HCT116 (cell line): ENCODE results near the gene SLC4A5. TPM values are rescaled to one million over a fixed set of nuclear protein-coding genes. Genes with fewer than 3 reads are reported as not detected.

Experiments
- ATAC-seq: fragments of 200-7000 bp; cut with Tn5 transposase; 2 replicates; pipeline ENCODE4 v1.9.1; 2020; ENCODE audit warnings: mild to moderate bottlenecking, moderate library complexity
- BruUV-seq: library from RNA; stranded (reverse); fragments of 400-500 nt; replicated peaks from 2 replicates; lab custom pipeline; 2021; lab: Mats Ljungman, UMichigan
- CTCF ChIA-PET: fragments of 300-600 bp; sonication (Branson Sonifier 250); formaldehyde crosslinking; loops from one replicate; lab custom pipeline; 2021; ENCODE audit warnings: antibody characterized with exemption; lab: Charles Lee
- POLR2A ChIA-PET: fragments of 300-600, 350-600 bp; sonication (Branson Sonifier 250); formaldehyde crosslinking; loops from one replicate; lab custom pipeline; 2021; ENCODE audit warnings: antibody characterized with exemption; lab: Charles Lee
- RAD21 ChIA-PET, 2 experiments: fragments of 300-600 bp; sonication (Branson Sonifier 250); formaldehyde crosslinking; loops; one replicate each; lab custom pipeline; 2023; ENCODE audit warnings: low total read pairs in 2 of 2; ENCODE audit not compliant: uncharacterized antibody in 2 of 2, unreplicated experiment in 2 of 2, low non-redundant PET in 1 of 2; lab: Charles Lee
- DNase-seq: peaks from one replicate; pipeline ENCODE4 v3.0.0-alpha.2; 2010; ENCODE audit warnings: low read depth, low spot score
- H2AFZ ChIP-seq: fragments of 200-600 bp; shearing (Covaris generic), sonication (generic); 2 replicates; pipeline ENCODE4 v1.6.1; 2017; ENCODE audit warnings: low read depth, mixed run types, mixed read lengths, antibody characterized with exemption, low read length; ENCODE audit not compliant: poor library complexity, severe bottlenecking
- H3K27ac ChIP-seq: 2 replicates; pipeline ENCODE4 v1.5.1; 2012; ENCODE audit warnings: low read depth, low read length
- H3K27me3 ChIP-seq: fragments of 200-600 bp; sonication (generic); 2 replicates; pipeline ENCODE4 v1.6.1; 2016; ENCODE audit warnings: mixed run types, low read length, mixed read lengths; ENCODE audit not compliant: insufficient read depth
- H3K36me3 ChIP-seq, 2 experiments: fragments of 200-500 bp in 1 of 2; fragments of 200-600 bp in 1 of 2; sonication (Bioruptor generic) in 1 of 2; sonication (generic) in 1 of 2; 2 replicates each; pipeline versions ENCODE4 v1.5.1 to v1.6.1; 2014 to 2016; ENCODE audit warnings: low read length in 2 of 2, inconsistent platforms in 1 of 2, mixed read lengths in 1 of 2, mixed run types in 1 of 2; ENCODE audit not compliant: insufficient read depth in 2 of 2, control insufficient read depth in 1 of 2
- H3K4me1 ChIP-seq, 2 experiments: fragments of 200-600 bp in 1 of 2; sonication (generic) in 1 of 2; 2 replicates each; pipeline versions ENCODE4 v1.5.1 to v1.6.1; 2012 to 2017; ENCODE audit warnings: low read length in 2 of 2, inconsistent platforms in 1 of 2, mild to moderate bottlenecking in 1 of 2, mixed read lengths in 1 of 2, mixed run types in 1 of 2, moderate library complexity in 1 of 2; ENCODE audit not compliant: insufficient read depth in 2 of 2, control insufficient read depth in 1 of 2
- H3K4me2 ChIP-seq: fragments of 200-600 bp; sonication (generic); 2 replicates; pipeline ENCODE4 v1.6.1; 2017; ENCODE audit warnings: mixed run types, low read length, mixed read lengths
- H3K4me3 ChIP-seq, 2 experiments: fragments of 200-600 bp in 1 of 2; sonication (generic) in 1 of 2; replicated peaks in 1 of 2; 2 replicates each; pipeline ENCODE4 v1.5.1; 2011 to 2016; ENCODE audit warnings: low read length in 2 of 2, control low read depth in 1 of 2, low read depth in 1 of 2, mild to moderate bottlenecking in 1 of 2, mixed read lengths in 1 of 2, mixed run types in 1 of 2
- H3K79me2 ChIP-seq: fragments of 200-600 bp; sonication (generic); 2 replicates; pipeline ENCODE4 v1.6.1; 2017; ENCODE audit warnings: mild to moderate bottlenecking, mixed run types, low read length, moderate library complexity, mixed read lengths; ENCODE audit not compliant: insufficient read depth
- H3K9ac ChIP-seq: fragments of 200-600 bp; sonication (generic); 2 replicates; pipeline ENCODE4 v1.6.1; 2016; ENCODE audit warnings: low read length, mixed read lengths
- H3K9me2 ChIP-seq: fragments of 200-600 bp; sonication (generic), shearing (Covaris generic); 2 replicates; pipeline ENCODE4 v1.6.1; 2017; ENCODE audit warnings: mixed run types, mild to moderate bottlenecking, moderate library complexity; ENCODE audit not compliant: insufficient read depth
- H3K9me3 ChIP-seq, 2 experiments: fragments of 200-500 bp in 1 of 2; fragments of 200-600 bp in 1 of 2; sonication (Bioruptor generic) in 1 of 2; sonication (generic) in 1 of 2; 2 replicates each; pipeline ENCODE4 v1.6.1; 2014 to 2017; ENCODE audit warnings: low read length in 2 of 2, mixed read lengths in 2 of 2, inconsistent platforms in 1 of 2, low read depth in 1 of 2, mild to moderate bottlenecking in 1 of 2, mixed run types in 1 of 2, moderate library complexity in 1 of 2; ENCODE audit not compliant: control insufficient read depth in 1 of 2, insufficient read depth in 1 of 2
- H4K20me1 ChIP-seq: fragments of 200-600 bp; sonication (generic), shearing (Covaris generic); 2 replicates; pipeline ENCODE4 v1.6.1; 2017; ENCODE audit warnings: mixed run types, mild to moderate bottlenecking, moderate library complexity; ENCODE audit not compliant: insufficient read depth
- CEBPB ChIP-seq: IDR thresholded peaks from 2 replicates; pipeline ENCODE4 v1.6.1; 2012; ENCODE audit warnings: low read depth
- ELF1 ChIP-seq: IDR thresholded peaks from 2 replicates; pipeline ENCODE4 v1.6.1; 2012; ENCODE audit warnings: low read depth, borderline replicate concordance
- EZH2phosphoT487 ChIP-seq: fragments of 200-600 bp; IDR thresholded peaks from 2 replicates; pipeline ENCODE4 v1.6.1; 2018; ENCODE audit warnings: antibody characterized with exemption, borderline replicate concordance
- SRF ChIP-seq: IDR thresholded peaks from 2 replicates; pipeline ENCODE4 v1.6.1; 2012; ENCODE audit warnings: low read depth
- ZFX ChIP-seq: fragments of 450-650 bp; IDR thresholded peaks from 2 replicates; pipeline ENCODE4 v1.6.1; 2017
- ZNF274 ChIP-seq: fragments of 200-500 bp; sonication (Bioruptor generic); IDR thresholded peaks from 2 replicates; pipeline ENCODE4 v1.6.1; 2014; ENCODE audit warnings: mild to moderate bottlenecking, low read depth, low read length, inconsistent platforms
- intact Hi-C: fragments of 100-400 bp; cut with micrococcal nuclease; formaldehyde crosslinking; loops from 2 replicates; pipeline ENCODE4 v1.10.0; 2022
- total RNA-seq: library from RNA; stranded (reverse); gene quantifications from one replicate; pipeline ENCODE4 v1.2.1, GENCODE V29; 2021; ENCODE audit not compliant: unreplicated experiment
- TF ChIP-seq, protein P1 (sequence below): IDR thresholded peaks from 2 replicates; pipeline ENCODE4 v1.6.1; 2012
- TF ChIP-seq, protein P2 (sequence below): IDR thresholded peaks from 2 replicates; pipeline ENCODE4 v1.6.1; 2011; ENCODE audit warnings: mild to moderate bottlenecking, low read length, moderate library complexity; ENCODE audit not compliant: insufficient replicate concordance; ENCODE audit errors: extremely low read depth

The SLC4A5 gene
- total RNA-seq, 1 experiment from 2014 or later = 0.91 TPM

DNA sequence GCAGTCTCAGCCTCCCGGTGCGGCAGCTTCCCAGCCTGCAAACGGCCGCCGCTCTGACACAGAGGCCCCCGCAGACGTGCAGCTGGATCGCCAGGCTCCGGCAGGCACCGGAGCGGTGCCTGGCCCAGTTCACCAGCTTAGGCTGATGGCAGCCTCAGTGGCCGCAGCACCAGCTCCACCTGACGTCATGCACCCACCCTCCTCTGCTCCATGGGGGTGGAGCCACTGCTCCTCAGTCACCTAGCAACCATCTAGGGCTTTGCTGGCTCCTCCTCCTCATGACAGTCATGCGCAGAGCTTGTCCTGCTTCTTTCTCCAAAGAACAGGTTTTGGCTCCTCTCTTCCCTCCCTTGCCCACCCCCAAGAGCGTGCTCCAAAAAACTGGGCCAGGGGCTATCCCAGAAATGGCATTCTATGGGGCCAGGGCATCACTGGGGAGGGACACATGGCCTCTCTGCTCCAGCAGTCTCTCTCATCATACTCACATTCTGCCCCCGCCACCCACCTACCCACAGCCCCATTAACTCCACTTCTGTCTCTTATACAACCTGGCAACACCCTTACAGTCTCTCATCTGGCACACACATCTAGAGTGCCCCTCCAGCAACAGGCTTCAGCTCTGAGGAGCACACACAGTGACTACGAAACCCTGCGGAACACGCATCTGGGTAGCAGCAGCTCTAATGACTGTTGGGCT lies 31.4 kb upstream of the SLC4A5 start:
- ATAC-seq = peak; percentile 86
- DNase-seq = no peak
- Histone ChIP-seq H4K20me1 (no peaks in the 10 kb centered on the region), H3K9ac (no peak overlapping the region), H3K9me3 (no peaks in the 10 kb centered on the region), H3K4me2 (no peak overlapping the region), H3K36me3 (peaks cover 3 to 25% of the 10 kb centered on the region in 2 experiments; a peak in 2 of 4 replicates), H3K27me3 (no peaks in the 10 kb centered on the region), H3K27ac (no peak overlapping the region), H2AFZ (no peak overlapping the region), H3K4me1 (no peaks in the 10 kb centered on the region)
- CTCF ChIA-PET = no interaction called here
- POLR2A ChIA-PET = no interaction called here
- TF ChIP-seq EZH2phosphoT487 (no peak), ZFX (no peak), ZNF274 (no peak), CEBPB (no peak), SRF (no peak), ELF1 (no peak)
- TF ChIP-seq, protein P1, sequence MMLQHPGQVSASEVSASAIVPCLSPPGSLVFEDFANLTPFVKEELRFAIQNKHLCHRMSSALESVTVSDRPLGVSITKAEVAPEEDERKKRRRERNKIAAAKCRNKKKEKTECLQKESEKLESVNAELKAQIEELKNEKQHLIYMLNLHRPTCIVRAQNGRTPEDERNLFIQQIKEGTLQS = no peak
- TF ChIP-seq, protein P2, sequence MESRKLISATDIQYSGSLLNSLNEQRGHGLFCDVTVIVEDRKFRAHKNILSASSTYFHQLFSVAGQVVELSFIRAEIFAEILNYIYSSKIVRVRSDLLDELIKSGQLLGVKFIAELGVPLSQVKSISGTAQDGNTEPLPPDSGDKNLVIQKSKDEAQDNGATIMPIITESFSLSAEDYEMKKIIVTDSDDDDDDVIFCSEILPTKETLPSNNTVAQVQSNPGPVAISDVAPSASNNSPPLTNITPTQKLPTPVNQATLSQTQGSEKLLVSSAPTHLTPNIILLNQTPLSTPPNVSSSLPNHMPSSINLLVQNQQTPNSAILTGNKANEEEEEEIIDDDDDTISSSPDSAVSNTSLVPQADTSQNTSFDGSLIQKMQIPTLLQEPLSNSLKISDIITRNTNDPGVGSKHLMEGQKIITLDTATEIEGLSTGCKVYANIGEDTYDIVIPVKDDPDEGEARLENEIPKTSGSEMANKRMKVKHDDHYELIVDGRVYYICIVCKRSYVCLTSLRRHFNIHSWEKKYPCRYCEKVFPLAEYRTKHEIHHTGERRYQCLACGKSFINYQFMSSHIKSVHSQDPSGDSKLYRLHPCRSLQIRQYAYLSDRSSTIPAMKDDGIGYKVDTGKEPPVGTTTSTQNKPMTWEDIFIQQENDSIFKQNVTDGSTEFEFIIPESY = no peak
- TF ChIP-seq, all 23 proteins: peak for 0
- RAD21 ChIA-PET = no interaction called here
- no peaks in the 10 kb centered on the region for H3K9me2 ChIP-seq
- intact Hi-C loops = no loop called here
- H3K4me3 ChIP-seq = no peak overlapping the region
- BruUV-seq = no TSS peak
- H3K79me2 ChIP-seq = peaks cover 6% of the 10 kb centered on the region; the same call in 1 of the 2 replicates
